SJSA1 (cell line): ENCODE measurements around the gene TIMM44. TPM values are rescaled to one million over a fixed set of nuclear protein-coding genes. Genes with fewer than 3 reads are reported as not detected.
A peak's percentile ranks its signal among the peaks of the same experiment; 100 is the strongest.
"Not testable (repeated sequence)": the region's sequence is repeated elsewhere in the genome, so short reads cannot be mapped to it uniquely, and the experiment has no call there.

Source experiments
- DNase-seq, 2 experiments: peaks; one replicate each; pipeline ENCODE4 v3.0.0-alpha.2; 2015 to 2020; ENCODE audit warnings: low spot score in 2 of 2, low read depth in 1 of 2
- H3K27ac ChIP-seq: fragments of 250-450 bp; sonication (Bioruptor Pico); 2 replicates; pipeline ENCODE4 v1.5.1; 2020; ENCODE audit warnings: mild to moderate bottlenecking, moderate library complexity
- H3K27me3 ChIP-seq: fragments of 250-450 bp; sonication (Bioruptor Pico); replicated peaks from 2 replicates; pipeline ENCODE4 v1.5.1; 2020; ENCODE audit warnings: mild to moderate bottlenecking, moderate library complexity
- H3K36me3 ChIP-seq: fragments of 250-450 bp; sonication (Bioruptor Pico); 2 replicates; pipeline ENCODE4 v1.5.1; 2020; ENCODE audit warnings: mild to moderate bottlenecking
- H3K4me1 ChIP-seq: fragments of 250-450 bp; sonication (Bioruptor Pico); replicated peaks from 2 replicates; pipeline ENCODE4 v1.6.1; 2021; ENCODE audit warnings: mild to moderate bottlenecking
- H3K4me3 ChIP-seq: fragments of 250-450 bp; sonication (Bioruptor Pico); 2 replicates; pipeline ENCODE4 v1.5.1; 2020; ENCODE audit warnings: mild to moderate bottlenecking
- H3K9me3 ChIP-seq: fragments of 250-450 bp; sonication (Bioruptor Pico); replicated peaks from 2 replicates; pipeline ENCODE4 v1.5.1; 2020; ENCODE audit warnings: mild to moderate bottlenecking
- total RNA-seq: library from RNA; depleted of rRNA; stranded (reverse); fragments of >200 nt; shearing (Covaris generic); gene quantifications from 2 replicates; pipeline ENCODE4 v1.2.3, GENCODE V29; 2014

Gene TIMM44
- total RNA-seq, 1 experiment from 2014 or later: 65.3 TPM

DNA sequence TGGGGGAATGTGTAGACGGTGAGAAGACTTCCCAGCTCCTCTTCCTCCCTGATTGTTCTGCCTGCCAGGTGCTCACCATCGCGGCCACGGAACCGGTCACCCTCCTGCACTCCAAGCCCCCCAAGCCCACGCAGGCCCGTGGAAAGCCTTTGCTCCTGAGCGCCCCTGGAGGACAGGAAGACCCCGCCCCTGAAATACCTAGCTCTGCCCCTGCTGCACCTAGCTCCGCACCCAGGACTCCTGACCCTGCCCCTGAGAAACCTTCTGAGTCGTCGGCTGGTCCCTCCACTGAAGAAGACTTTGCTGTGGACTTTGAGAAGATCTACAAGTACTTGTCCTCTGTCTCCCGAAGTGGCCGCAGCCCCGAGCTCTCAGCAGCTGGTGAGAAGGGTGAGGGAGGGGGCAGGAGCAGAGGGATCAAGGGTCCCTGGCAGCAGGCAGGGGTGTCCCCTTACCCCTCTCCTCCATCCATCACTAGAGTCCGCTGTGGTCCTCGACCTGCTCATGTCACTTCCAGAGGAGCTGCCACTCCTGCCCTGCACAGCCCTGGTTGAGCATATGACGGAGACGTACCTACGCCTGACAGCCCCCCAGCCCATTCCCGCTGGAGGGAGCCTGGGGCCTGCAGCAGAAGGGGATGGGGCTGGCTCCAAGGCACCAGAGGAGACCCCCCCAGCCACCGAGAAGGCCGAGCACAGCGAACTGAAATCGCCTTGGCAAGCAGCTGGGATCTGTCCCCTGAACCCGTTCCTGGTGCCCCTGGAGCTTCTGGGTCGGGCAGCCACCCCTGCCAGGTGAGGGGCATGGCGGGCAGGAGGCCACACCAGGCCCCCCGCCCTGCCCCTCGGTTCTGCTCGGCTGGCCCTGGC is 21.3 kb downstream of the TIMM44 start:
- no peak for DNase-seq
- peak overlapping the region; percentile 45; the same call in 1 of the 2 replicates for H3K4me3 ChIP-seq
- no peak overlapping the region for H3K27ac ChIP-seq

DNA sequence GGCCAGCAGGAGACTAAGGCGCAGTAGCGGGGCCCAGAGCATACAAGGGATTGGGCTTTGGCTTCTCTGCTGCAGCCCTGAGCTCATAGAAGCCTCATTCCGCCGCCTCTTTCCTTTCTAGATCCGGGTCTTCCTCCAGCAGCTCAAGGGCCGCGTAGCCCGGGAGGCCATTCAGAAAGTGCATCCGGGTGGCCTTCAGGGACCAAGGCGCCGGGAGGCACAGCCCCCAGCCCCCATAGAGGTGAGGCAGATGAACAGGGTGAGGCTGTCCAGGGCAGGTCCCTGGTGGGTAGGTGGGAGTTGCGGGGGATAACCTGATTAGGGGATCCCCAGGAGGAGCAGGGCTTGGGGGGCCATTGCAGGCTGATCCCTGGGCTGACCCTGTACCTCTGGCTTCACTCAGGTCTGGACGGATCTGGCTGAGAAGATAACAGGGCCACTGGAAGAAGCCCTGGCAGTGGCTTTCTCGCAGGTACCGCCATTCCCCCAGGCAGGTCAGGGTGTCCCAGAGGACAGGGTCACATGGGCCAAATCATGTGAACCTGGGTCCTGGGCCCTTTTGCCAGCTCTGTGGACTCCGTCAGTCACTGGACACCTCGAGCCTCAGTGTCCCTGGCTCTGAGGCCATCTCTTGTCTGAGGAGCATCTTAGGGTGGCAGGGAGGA is 22.0 kb downstream of the TIMM44 start:
- Histone ChIP-seq H3K4me3 (peak overlapping the region; percentile 45), H3K36me3 (peaks cover 16% of the 10 kb centered on the region), H3K27ac (peak overlapping the region; percentile 17), H3K9me3 (peaks cover 5% of the 10 kb centered on the region), H3K4me1 (peaks cover 48% of the 10 kb centered on the region), H3K27me3 (peaks cover 28% of the 10 kb centered on the region)
- DNase-seq: no peak

More for the DNA sequence above, 21.3 kb downstream of the TIMM44 start:
- peaks cover 20% of the 10 kb centered on the region for H3K27me3 ChIP-seq
- peaks cover 5% of the 10 kb centered on the region for H3K9me3 ChIP-seq
- peaks cover 41% of the 10 kb centered on the region for H3K4me1 ChIP-seq
- peaks cover 22% of the 10 kb centered on the region for H3K36me3 ChIP-seq

DNA sequence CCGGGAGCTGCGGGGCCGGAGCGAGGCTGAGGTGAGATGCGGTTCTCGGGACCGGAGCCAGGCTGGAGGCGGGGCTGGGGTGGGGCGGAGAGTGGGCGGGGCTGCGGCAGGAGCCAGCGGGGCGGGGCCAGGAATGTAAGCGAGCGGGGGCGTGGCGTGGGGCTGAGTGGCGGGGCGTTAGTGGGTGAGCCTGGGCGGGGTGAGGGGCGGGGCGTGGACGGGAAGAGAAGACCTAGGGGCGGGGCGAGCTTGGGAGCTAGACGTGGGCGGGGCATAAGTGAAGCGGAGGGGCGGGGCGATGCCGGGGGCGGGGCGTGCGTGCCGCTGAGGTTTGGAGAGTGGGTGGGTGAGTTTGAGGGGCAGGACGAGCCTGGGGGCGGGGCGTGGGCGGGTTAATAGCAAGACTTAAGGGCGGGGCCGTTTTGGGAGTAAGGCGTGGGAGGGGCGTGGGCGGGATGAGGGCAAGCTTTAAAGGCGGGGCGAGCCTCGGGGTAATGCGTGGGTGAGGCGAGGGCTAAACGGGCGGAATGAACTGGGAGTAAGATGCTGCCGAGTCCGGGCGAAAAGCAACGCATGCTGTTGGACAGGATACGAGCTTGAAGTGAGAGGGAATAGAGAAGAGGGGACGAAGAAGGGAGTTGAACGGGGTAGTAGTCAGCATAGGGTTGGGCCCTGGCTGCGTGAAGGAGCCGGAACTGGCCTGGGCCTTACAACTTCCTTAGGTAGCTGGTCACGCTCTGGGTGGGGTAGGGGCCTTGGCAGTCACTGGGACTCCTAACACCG is 22.8 kb downstream of the TIMM44 start:
- Histone ChIP-seq H3K9me3 (peaks cover 5% of the 10 kb centered on the region), H3K27me3 (peaks cover 35% of the 10 kb centered on the region), H3K4me1 (peaks cover 50% of the 10 kb centered on the region), H3K27ac (peak overlapping the region; percentile 17), H3K36me3 (peaks cover 14% of the 10 kb centered on the region), H3K4me3 (peak overlapping the region; percentile 70)
- peak; percentile 82 to 100 for DNase-seq

DNA sequence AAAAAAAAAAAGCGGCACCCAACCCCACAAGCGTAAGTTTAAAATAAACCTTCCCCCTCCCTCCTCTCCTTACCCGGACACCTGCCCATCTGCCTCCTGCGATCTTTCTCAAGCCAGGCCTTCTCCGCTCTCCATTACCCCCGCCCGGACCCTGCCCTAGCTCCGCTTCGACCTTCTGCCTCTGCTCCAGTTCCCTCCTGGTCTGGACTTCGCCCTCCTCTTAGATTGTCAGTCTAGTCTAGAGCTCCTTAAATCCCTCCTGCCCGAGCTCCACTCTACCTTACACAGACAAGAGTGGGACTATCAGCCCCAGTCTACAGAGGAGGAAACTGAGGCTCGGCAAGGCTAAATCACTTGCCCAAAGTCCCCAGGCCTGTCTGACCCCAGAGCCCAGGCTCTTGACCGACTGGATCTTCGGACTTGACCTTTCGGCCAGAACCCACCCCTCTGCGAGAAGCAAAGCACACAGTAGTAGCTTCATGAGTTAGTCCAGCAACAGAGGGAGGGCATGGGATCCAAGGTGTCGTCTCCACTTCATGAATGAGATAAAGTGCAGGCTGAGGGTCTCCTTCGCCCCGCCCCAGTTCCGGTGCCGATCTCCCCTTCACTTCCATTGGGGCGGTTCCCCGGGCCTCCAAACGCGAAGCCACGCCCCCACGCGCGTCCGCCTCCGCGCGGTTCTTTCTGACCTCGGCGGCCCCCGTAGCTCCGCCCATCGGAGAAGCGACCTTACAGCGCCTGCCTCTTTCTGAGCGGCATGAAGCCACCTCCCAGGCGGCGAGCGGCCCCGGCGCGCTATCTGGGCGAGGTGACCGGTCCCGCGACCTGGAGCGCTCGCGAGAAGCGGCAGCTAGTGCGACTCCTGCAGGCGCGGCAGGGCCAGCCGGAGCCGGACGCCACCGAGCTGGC is 23.6 kb downstream of the TIMM44 start, which contains the start of gene SNAPC2:
SNAPC2 (plus strand) TSS at position 729 of the 909 bp plus-strand sequence; CDS start at position 758, 29 bp downstream.
- DNase-seq: peak; percentile 97 to 98
- peaks cover 42% of the 10 kb centered on the region for H3K4me1 ChIP-seq
- no peaks in the 10 kb centered on the region for H3K9me3 ChIP-seq

DNA sequence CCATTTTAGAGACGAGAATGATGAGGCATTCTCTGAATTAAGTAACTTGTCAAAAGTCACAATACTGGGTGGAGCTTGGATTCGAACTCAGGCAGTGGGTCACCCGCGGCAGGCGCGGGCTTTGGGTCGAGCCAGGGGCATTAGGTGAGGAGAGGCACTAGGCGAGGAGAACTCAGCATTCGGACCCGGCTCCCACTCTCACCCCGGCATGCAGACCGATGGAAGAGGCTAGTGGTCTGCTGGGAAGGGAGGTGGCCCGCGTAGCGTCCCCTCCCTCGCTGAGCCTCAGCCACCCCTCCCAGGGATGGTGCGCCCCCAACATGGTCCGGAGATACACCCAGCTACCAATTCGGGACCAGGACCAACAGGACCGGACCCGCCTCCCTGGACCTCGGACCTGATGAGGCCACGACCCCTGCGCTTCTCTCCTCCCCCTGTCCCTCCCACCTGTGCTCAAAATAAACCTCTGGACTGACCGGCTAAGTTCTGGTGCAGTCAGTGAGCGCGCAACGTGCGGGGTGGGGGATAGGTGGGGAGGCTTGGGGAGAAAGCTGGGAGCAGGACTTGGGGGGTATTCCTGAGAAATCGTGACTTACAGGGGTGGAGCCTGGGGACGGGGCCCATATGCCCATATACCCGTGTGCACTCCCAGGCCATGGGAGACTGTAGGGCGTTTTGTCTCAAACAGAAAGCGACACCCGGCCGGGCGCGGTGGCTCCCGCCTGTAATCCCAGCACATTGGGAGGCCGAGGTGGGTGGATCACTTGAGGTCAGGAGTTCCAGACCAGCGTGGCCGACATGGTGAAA is 24.6 kb downstream of the TIMM44 start:
- Histone ChIP-seq H3K27me3 (peaks cover 39% of the 10 kb centered on the region), H3K9me3 (no peaks in the 10 kb centered on the region), H3K36me3 (peaks cover 14% of the 10 kb centered on the region), H3K27ac (no peak overlapping the region), H3K4me1 (peaks cover 42% of the 10 kb centered on the region), H3K4me3 (no peak overlapping the region)
- DNase-seq: no peak

More for the DNA sequence above, 23.6 kb downstream of the TIMM44 start, which contains the start of gene SNAPC2:
- Histone ChIP-seq H3K27ac (peak within 1 kb of the TSS; percentile 17), H3K4me3 (peak within 1 kb of the TSS; percentile 70), H3K36me3 (peaks cover 14% of the 10 kb centered on the region), H3K27me3 (peaks cover 36% of the 10 kb centered on the region)

DNA sequence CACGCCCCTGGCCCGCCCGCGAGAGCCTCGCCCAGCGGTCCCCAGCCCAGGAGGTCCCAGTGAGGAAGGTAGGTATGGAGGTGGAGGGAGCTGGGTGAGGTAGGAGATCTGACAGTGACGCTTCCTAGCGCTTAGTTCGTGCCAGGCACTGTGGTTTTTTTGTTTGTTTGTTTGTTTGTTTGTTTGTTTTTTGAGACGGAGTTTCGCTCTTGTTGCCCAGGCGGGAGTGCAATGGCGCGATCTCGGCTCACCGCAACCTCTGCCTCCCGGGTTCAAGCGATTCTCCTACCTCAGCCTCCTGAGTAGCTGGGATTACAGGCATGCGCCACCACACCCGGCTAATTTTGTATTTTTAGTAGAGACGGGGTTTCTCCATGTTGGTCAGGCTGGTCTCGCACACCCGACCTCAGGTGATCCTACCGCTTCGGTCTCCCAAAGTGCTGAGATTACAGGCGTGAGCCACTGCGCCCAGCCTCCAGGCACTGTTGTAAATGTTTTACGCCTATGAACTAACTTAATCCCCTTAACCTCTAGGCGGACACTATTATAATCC is 25.3 kb downstream of the TIMM44 start:
- Histone ChIP-seq H3K4me3 (peak overlapping the region; percentile 21), H3K27me3 (peaks cover 39% of the 10 kb centered on the region), H3K36me3 (peaks cover 14% of the 10 kb centered on the region), H3K4me1 (peaks cover 42% of the 10 kb centered on the region)
- not testable (repeated sequence) for DNase-seq, H3K9me3 ChIP-seq, H3K27ac ChIP-seq

DNA sequence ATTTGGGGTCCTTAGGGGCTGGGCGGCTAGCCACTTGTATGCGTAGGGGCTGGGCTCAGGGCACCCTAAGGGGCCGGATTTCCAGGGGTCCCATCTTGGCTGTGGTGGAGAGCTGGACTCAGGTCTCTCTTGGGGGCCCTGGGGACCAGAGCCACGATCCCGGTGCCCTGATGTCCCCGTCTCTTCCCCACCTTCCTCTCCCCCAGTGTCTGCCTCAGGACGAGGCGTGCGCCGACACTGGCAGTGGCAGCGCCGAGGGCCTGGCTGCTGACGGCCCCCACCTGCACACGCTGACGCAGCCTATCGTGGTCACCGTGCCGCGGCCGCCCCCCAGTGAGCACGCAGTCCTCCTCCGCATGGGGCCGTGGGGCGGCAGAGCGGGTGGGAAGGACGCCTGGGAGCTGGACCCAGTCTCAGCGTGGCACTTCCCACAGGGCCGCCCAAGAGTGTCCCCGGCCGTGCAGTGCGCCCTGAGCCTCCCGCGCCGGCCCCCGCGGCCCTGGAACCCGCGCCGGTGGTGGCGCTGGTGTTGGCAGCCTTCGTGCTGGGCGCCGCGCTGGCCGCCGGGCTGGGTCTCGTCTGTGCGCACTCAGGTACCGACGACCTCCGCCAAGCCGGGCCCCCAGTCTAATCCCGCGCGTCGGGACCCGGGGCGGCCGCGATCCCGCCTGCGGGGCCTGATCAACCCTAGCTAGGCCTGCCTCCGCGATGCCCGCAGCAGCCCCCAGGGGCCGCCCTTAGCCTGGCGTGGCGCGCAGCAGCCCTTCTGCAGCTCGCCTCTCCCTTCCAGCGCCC is 26.0 kb downstream of the TIMM44 start:
- Histone ChIP-seq H3K36me3 (peaks cover 13% of the 10 kb centered on the region), H3K27me3 (peaks cover 39% of the 10 kb centered on the region), H3K4me3 (peak overlapping the region; percentile 21), H3K4me1 (peaks cover 42% of the 10 kb centered on the region), H3K9me3 (no peaks in the 10 kb centered on the region), H3K27ac (no peak overlapping the region)
- DNase-seq: peak in 1 of 2 experiments; percentile 31

DNA sequence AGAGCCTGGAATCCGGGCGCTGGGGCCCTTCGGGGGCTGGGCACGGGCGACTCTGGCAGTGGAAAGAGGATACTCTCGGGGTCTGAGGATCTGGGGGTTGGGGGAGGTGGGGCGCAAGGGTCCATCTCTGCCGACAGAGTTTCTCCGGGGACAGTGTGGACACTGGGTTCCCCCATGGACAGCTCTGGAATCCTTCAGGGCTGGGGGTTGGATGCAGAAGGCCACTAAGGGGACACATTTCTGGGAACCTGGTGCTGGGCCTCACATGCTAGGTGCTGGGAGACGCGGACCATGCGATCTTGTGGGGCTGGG is 26.6 kb downstream of the TIMM44 start:
- Histone ChIP-seq H3K27ac (no peak overlapping the region), H3K4me3 (0 out of 2 replicates have a peak overlapping the region, but pooled peaks have one; percentile 17)

DNA sequence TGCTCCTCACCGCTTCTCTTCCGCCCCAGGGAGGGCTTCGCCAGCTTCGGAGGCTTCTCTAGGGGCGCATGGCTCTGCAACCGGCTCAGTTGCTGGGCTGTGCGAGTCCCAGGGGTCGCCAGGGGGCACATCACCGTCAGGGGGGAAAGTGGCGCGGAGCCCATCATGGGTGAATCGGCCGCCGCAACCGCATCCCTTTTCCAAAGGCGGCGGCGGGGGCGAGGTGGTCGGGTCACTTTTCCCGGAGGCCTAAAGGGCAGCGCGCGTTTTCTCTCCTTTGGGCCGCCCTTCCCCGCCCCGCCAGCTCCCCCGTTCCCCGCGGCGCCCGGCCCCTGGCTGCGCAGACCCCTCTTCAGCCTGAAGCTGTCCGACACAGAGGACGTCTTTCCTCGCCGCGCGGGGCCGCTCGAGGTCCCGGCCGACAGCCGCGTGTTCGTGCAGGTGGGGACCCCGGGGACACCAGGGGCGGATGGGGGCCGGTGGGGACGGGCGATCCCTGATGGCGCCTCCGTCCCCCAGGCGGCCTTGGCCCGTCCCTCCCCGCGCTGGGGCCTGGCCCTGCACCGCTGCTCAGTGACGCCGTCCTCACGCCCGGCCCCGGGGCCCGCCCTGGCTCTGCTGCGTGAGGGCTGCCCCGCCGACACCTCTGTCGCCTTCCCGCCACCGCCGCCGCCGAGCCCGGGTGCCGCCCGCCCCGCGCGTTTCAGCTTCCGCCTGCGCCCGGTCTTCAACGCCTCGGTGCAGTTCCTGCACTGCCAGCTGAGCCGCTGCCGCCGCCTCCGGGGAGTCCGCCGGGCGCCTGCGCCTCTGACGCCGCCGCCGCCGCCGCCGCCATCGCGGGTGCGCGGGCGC is 27.1 kb downstream of the TIMM44 start:
- Histone ChIP-seq H3K9me3 (no peaks in the 10 kb centered on the region), H3K27ac (no peak overlapping the region), H3K36me3 (peaks cover 13% of the 10 kb centered on the region), H3K4me3 (peak overlapping the region; percentile 17; the same call in 1 of the 2 replicates), H3K4me1 (peaks cover 34% of the 10 kb centered on the region), H3K27me3 (peaks cover 39% of the 10 kb centered on the region)
- DNase-seq: no peak

More for the DNA sequence above, 26.6 kb downstream of the TIMM44 start:
- no peak for DNase-seq
- peaks cover 39% of the 10 kb centered on the region for H3K27me3 ChIP-seq
- no peaks in the 10 kb centered on the region for H3K9me3 ChIP-seq
- peaks cover 40% of the 10 kb centered on the region for H3K4me1 ChIP-seq
- peaks cover 11% of the 10 kb centered on the region for H3K36me3 ChIP-seq

DNA sequence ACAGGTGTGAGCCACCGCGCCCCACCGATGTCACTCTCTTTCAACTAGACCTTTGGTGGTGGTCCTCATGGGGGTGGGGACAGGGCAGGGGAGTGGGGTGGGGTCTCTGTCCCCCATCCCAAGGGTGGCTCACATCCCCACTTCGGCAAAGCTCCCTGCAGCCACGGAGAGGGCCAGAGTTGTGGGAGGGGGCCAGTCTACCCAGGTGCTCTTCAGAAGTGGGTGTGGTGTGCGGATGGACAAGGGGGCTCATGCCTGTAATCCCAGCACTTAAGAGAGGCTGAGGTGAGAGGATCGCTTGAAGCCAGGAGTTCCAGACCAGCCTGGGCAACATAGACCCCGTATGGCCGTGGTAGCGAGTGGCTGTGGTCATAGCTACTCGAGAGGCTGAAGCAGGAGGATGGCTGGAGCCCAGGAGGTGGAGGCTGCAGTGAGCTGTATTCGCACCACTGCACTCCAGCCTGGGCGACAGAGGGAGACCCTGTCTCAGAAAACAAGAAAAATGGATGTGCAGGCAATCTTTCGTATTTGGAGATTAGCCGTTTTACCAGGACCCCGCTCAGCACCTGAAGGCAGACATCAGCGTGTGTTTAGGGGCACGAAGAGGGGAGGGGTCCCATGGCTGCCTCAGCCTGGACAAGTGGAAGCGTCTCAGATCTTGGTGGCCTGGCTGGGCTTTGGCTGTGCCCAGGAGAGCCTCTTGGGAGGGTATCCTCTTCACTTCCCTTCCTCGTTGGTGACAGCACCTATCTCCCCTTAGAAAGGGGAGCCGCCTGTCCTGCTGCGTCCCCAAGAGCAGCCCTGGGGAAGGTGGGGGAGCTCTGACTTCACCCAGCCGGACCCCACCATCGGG is 28.0 kb downstream of the TIMM44 start:
- H3K4me3 ChIP-seq: no peak overlapping the region
- H3K4me1 ChIP-seq: peaks cover 29% of the 10 kb centered on the region
- peaks cover 39% of the 10 kb centered on the region for H3K27me3 ChIP-seq
- no peaks in the 10 kb centered on the region for H3K9me3 ChIP-seq
- H3K36me3 ChIP-seq: peaks cover 19% of the 10 kb centered on the region
- DNase-seq: no peak
- no peak overlapping the region for H3K27ac ChIP-seq
